ENCODE results near the gene GALNT2.

Gene GALNT2

DNA sequence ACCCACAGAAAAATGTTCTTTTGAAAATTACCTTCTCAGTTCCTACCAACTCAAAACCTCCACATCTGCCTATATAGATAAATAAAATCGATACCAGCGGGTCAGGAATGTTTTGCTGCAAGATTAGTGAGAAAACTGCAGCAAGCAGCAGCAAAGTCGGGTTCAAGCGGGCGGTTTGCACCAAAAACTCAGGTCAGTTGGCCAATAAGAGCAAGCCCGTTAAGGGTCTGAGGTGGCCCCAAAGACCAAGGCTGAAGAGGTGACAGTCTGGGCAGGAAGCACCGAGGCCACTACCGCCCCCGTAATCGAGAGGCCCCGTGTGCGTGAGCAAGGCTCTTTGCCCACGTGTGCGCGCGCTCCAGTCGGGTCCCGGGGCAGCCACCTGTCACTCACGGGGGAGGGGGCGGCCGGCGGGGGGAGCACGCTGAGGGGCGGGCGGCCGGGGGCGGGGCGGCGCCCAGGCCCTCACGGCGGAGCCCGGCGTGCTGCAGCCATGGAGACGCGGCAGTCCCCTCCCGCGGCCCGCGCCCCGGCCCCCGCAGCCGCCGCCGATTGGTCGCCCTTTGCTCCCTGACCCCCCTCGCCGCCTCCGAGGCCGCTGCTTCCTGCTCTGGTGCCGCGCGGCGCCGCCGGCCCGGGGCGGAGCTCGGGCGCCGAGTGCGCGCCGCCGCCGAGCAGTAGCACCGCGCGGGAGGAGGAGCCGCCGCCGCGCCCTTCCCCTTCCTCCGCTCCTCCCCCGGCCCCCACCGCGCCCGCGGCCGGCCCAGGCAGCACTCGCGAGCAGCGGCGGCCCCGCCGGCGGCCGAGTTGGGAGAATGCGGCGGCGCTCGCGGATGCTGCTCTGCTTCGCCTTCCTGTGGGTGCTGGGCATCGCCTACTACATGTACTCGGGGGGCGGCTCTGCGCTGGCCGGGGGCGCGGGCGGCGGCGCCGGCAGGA is at the start of gene GALNT2:
GALNT2 (plus strand) TSS at position 773 of the 939 bp plus-strand sequence; CDS start at position 816, 43 bp downstream.
- peak within 1 kb of the TSS; percentile 82 for H3K4me3 ChIP-seq (ENCODE audit: low read depth, low read length)
- peaks cover 16% of the 10 kb centered on the region for H3K4me1 ChIP-seq (ENCODE audit: control insufficient read depth, insufficient read depth, low read length)
- no peak within 1 kb of the TSS for H3K27ac ChIP-seq (ENCODE audit: low read depth, low read length)
- H3K27me3 ChIP-seq (ENCODE audit: control insufficient read depth, insufficient read depth, low read length) = peaks cover 9% of the 10 kb centered on the region
- peak within 1 kb of the TSS; percentile 72 for H3K9ac ChIP-seq (ENCODE audit: low read length)
- H3K36me3 ChIP-seq (ENCODE audit: control insufficient read depth, insufficient read depth, low read length) = no peaks in the 10 kb centered on the region
- peaks cover 7% of the 10 kb centered on the region for H3K9me3 ChIP-seq (ENCODE audit: control insufficient read depth, insufficient read depth, low read depth, low read length)

DNA sequence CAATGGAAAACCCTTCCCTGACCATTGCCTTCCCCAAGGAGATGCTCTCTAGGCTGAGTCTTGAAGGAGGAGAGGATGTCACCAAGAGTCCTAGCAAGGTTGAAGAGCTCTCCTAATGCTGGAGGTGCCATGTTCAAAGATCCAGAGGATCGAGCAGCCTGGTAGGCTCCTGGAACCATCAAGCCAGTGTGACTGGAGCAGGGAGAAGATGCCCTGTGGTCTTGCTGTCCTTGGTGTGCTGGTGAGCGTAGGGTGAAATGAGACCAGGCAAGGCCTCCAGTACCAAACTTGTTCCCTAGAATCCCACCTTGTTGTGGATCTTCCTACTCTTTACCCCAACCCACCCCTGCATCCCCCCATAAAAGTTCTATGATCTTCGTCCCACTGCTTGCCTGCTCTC is 46.6 kb upstream of the GALNT2 start:
- Histone ChIP-seq H3K4me3 (ENCODE audit: low read depth, low read length) (no peak overlapping the region), H3K9ac (ENCODE audit: low read length) (no peak overlapping the region), H3K36me3 (ENCODE audit: control insufficient read depth, insufficient read depth, low read length) (no peaks in the 10 kb centered on the region), H3K4me1 (ENCODE audit: control insufficient read depth, insufficient read depth, low read length) (peaks cover 10% of the 10 kb centered on the region; the same call in 1 of the 2 replicates), H3K9me3 (ENCODE audit: control insufficient read depth, insufficient read depth, low read depth, low read length) (0 out of 2 replicates have a peak, but pooled peaks cover 3% of the 10 kb centered on the region), H3K27me3 (ENCODE audit: control insufficient read depth, insufficient read depth, low read length) (no peaks in the 10 kb centered on the region), H3K27ac (ENCODE audit: low read depth, low read length) (no peak overlapping the region)

DNA sequence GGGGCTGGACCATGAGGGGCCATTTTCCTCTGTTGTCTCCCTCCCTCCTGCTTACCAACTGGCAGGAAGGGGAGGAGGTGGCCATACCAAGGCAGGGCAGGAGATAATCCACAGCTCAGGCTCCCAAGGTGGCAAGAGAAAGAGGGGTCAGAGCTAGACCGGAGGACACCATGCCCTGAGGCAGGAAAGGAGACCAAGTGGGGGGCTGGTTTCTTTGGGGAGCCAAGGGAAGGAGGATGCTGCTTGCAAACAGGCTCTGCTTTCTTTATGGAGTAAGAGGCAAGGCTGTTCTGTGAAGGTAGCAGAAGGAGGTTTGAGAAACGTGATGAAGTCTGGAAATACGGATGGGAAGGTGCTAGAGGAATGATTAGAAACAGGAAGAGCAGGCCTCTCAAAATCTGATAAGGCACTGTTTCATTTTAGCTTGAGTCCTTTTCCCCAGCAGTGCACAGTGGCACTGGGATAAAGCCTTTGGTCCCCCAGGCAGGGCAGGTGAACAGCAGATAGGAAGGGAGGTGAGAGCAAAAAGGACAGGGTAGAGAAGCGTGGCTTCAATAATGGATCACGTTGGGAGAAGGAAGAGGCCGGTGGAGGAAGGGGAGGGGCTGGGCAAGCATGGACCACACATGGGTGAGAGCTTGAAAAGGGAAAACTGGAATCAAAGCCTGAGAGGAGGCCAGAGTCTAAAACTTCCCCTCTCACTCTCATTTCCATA is 44.2 kb upstream of the GALNT2 start:
- H3K4me1 ChIP-seq (ENCODE audit: control insufficient read depth, insufficient read depth, low read length) = no peaks in the 10 kb centered on the region

DNA sequence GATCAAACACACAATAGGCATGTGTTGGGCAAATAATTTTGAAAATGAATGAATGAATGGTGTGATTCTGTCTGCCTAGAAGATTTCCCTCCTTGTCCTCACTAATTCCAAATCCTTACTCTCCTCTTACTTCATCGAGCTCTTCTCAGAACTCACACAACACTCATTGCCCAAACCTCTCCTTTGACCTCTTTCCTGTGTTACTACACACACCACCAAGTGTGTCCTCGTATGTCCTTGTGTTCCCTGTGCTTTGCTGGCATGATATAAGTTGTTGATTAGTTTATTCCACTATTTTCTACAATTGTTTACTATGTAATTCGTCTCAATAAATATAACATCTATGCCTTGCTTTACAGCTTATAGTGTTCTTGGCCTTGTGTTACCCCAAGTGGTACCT is 41.4 kb upstream of the GALNT2 start:
- peaks cover 8% of the 10 kb centered on the region for H3K4me1 ChIP-seq (ENCODE audit: control insufficient read depth, insufficient read depth, low read length)
- H3K9ac ChIP-seq (ENCODE audit: low read length) = no peak overlapping the region
- H3K36me3 ChIP-seq (ENCODE audit: control insufficient read depth, insufficient read depth, low read length) = no peaks in the 10 kb centered on the region
- no peak overlapping the region for H3K4me3 ChIP-seq (ENCODE audit: low read depth, low read length)
- no peak overlapping the region for H3K27ac ChIP-seq (ENCODE audit: low read depth, low read length)
- no peaks in the 10 kb centered on the region for H3K27me3 ChIP-seq (ENCODE audit: control insufficient read depth, insufficient read depth, low read length)
- H3K9me3 ChIP-seq (ENCODE audit: control insufficient read depth, insufficient read depth, low read depth, low read length) = 0 out of 2 replicates have a peak, but pooled peaks cover 11% of the 10 kb centered on the region

More for the DNA sequence above, 44.2 kb upstream of the GALNT2 start:
- Histone ChIP-seq H3K27ac (ENCODE audit: low read depth, low read length) (no peak overlapping the region), H3K27me3 (ENCODE audit: control insufficient read depth, insufficient read depth, low read length) (no peaks in the 10 kb centered on the region), H3K9me3 (ENCODE audit: control insufficient read depth, insufficient read depth, low read depth, low read length) (0 out of 2 replicates have a peak, but pooled peaks cover 11% of the 10 kb centered on the region), H3K36me3 (ENCODE audit: control insufficient read depth, insufficient read depth, low read length) (no peaks in the 10 kb centered on the region), H3K4me3 (ENCODE audit: low read depth, low read length) (no peak overlapping the region), H3K9ac (ENCODE audit: low read length) (no peak overlapping the region)

DNA sequence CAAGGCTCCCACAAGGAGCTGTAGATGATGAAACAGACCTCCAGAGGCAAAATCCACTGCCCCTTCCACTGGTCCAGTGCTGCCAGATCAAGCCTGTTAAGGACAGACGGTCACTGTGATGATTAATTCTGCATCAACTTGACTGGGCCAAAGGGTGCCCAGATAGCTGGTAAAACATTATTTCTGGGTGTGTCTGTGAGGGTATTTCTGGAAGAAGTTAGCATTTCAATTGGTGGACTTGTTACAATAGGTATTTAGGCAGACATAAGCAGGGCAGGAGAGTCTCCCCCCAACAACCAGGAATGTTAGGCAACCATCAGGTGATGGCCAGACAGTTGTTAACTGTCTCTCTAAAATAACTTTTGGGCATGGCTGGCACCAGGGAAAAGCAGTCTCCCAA is 40.9 kb upstream of the GALNT2 start:
- H3K4me1 ChIP-seq (ENCODE audit: control insufficient read depth, insufficient read depth, low read length) = peaks cover 8% of the 10 kb centered on the region
- no peaks in the 10 kb centered on the region for H3K27me3 ChIP-seq (ENCODE audit: control insufficient read depth, insufficient read depth, low read length)
- no peak overlapping the region for H3K27ac ChIP-seq (ENCODE audit: low read depth, low read length)
- no peak overlapping the region for H3K4me3 ChIP-seq (ENCODE audit: low read depth, low read length)
- H3K9me3 ChIP-seq (ENCODE audit: control insufficient read depth, insufficient read depth, low read depth, low read length) = 0 out of 2 replicates have a peak, but pooled peaks cover 11% of the 10 kb centered on the region
- H3K9ac ChIP-seq (ENCODE audit: low read length) = no peak overlapping the region
- H3K36me3 ChIP-seq (ENCODE audit: control insufficient read depth, insufficient read depth, low read length) = no peaks in the 10 kb centered on the region

DNA sequence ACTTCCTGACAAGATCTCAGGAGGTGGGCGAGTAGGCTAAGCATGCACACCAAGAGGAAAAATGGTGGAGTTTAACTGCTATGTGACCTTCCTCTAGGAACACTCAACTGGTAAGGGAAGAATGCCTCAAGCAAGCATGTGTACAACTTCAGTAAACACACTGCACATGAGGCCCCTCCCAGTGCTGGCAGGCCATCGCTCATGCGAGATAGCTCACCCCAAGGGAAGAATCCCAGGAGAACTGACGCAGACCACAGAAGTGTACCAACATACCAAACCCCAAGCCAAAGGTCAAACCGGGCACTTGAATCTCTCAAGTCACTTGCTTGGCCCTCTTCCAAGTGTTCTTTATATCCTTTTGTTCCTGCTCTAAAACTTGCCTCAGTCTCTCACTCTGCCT is 40.5 kb upstream of the GALNT2 start:
- H3K4me3 ChIP-seq (ENCODE audit: low read depth, low read length) = no peak overlapping the region
- no peaks in the 10 kb centered on the region for H3K27me3 ChIP-seq (ENCODE audit: control insufficient read depth, insufficient read depth, low read length)
- peaks cover 8% of the 10 kb centered on the region for H3K4me1 ChIP-seq (ENCODE audit: control insufficient read depth, insufficient read depth, low read length)
- H3K9me3 ChIP-seq (ENCODE audit: control insufficient read depth, insufficient read depth, low read depth, low read length) = 0 out of 2 replicates have a peak, but pooled peaks cover 11% of the 10 kb centered on the region
- no peak overlapping the region for H3K9ac ChIP-seq (ENCODE audit: low read length)
- H3K27ac ChIP-seq (ENCODE audit: low read depth, low read length) = no peak overlapping the region
- H3K36me3 ChIP-seq (ENCODE audit: control insufficient read depth, insufficient read depth, low read length) = no peaks in the 10 kb centered on the region

DNA sequence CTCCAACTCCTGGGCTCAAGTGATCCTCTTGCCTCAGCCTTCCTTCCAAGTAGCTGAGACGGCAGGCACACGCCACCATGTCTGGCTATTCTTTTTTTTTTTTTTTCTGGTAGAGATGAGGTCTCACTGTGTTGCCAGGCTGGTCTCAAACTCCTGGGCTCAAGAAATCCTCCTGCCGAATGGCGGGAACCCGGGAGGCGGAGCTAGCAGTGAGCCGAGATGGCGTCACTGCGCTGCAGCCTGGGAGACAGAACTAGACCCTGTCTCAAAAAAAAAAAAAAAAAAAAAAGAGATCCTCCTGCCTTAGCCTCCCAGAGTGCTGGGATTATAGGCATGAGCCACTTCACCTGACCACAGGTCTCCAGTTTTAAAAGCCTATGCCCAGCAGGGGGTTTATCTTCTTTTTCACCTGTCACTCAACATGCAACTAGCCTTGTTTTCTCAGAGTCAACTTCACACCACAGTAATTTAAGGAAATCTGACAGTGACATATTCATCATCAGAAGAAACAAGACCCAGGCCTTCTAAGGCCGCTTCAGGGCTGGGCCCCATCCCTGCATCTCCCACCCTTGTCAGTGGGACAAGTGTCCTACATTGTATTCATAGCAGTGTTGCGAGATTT is 38.3 kb upstream of the GALNT2 start:
- Histone ChIP-seq H3K27me3 (ENCODE audit: control insufficient read depth, insufficient read depth, low read length) (no peaks in the 10 kb centered on the region), H3K4me3 (ENCODE audit: low read depth, low read length) (no peak overlapping the region), H3K36me3 (ENCODE audit: control insufficient read depth, insufficient read depth, low read length) (no peaks in the 10 kb centered on the region)

DNA sequence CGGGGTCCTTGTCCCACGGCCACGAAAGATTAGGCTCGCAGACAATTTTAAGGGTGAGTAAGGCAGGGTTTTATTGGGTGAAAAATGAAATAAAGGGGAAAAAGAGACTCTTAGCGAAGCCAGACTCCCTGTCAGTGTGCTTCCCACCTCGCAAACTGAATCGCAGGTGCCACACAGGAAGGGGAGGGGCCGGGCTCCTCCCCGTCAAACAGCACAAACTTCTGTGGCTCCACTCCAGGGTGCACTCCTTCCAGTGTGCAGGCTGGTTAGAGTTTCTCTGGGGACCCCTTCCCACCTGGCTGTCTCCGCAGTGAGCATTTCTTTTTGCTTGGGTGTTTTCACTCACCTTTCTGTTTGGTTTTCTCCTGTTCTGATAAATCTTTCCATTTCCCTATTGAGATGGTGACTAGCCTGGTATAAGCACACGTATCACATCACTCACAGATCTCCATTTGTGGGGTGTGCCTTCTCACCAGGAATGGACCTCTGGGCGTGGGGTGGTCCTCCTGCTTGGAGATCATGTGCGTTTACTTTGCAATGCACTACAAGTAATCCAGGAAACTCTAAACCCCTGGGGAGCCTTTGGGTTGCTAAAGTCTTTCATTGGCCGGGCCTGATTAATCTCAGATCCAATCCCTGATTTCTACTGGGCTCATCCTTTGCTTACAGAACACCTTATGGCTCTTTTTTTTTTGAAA is 37.6 kb upstream of the GALNT2 start:
- peaks cover 8% of the 10 kb centered on the region for H3K4me1 ChIP-seq (ENCODE audit: control insufficient read depth, insufficient read depth, low read length)
- no peaks in the 10 kb centered on the region for H3K36me3 ChIP-seq (ENCODE audit: control insufficient read depth, insufficient read depth, low read length)
- no peak overlapping the region for H3K4me3 ChIP-seq (ENCODE audit: low read depth, low read length)
- 0 out of 2 replicates have a peak, but pooled peaks cover 11% of the 10 kb centered on the region for H3K9me3 ChIP-seq (ENCODE audit: control insufficient read depth, insufficient read depth, low read depth, low read length)
- H3K27me3 ChIP-seq (ENCODE audit: control insufficient read depth, insufficient read depth, low read length) = no peaks in the 10 kb centered on the region
- H3K9ac ChIP-seq (ENCODE audit: low read length) = no peak overlapping the region
- H3K27ac ChIP-seq (ENCODE audit: low read depth, low read length) = no peak overlapping the region

More for the DNA sequence above, 38.3 kb upstream of the GALNT2 start:
- H3K9ac ChIP-seq (ENCODE audit: low read length) = no peak overlapping the region
- H3K9me3 ChIP-seq (ENCODE audit: control insufficient read depth, insufficient read depth, low read depth, low read length) = 0 out of 2 replicates have a peak, but pooled peaks cover 11% of the 10 kb centered on the region
- H3K27ac ChIP-seq (ENCODE audit: low read depth, low read length) = no peak overlapping the region
- H3K4me1 ChIP-seq (ENCODE audit: control insufficient read depth, insufficient read depth, low read length) = peaks cover 8% of the 10 kb centered on the region

DNA sequence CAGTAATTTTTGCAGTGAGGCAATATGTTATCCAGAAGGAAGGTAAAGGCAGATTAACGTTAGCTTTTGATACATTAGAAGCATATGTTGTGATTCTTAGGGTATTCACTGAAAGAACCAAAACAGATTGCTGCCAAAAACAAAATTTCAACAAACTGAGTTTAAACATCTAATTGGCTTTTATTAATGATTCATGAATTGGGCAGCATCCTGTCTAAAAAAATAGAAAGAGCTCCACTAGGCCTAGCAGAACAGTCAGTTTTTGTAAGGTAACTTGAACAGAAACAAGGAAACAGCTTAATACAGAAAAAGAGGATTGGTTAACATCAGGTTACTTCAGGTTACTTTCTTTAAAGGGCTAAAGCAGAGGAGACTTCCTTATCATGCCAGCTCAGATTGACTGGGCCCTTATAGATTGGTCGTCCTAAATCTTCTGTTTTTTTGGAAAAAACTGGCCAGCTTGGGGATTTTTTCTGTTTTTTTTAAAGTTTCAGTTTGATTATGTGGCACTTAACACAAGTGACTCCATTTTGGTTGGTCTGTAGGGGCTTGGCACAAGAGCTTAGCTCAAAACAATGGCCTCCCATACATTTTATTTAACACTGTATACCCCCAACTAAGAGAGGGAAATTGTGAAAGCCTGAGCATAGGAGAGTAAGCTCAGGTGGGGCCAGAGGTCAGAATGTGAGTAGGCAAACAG is 36.8 kb upstream of the GALNT2 start:
- H3K36me3 ChIP-seq (ENCODE audit: control insufficient read depth, insufficient read depth, low read length) = no peaks in the 10 kb centered on the region
- no peak overlapping the region for H3K4me3 ChIP-seq (ENCODE audit: low read depth, low read length)
- H3K9me3 ChIP-seq (ENCODE audit: control insufficient read depth, insufficient read depth, low read depth, low read length) = 0 out of 2 replicates have a peak, but pooled peaks cover 8% of the 10 kb centered on the region
- H3K4me1 ChIP-seq (ENCODE audit: control insufficient read depth, insufficient read depth, low read length) = peaks cover 8% of the 10 kb centered on the region
- no peaks in the 10 kb centered on the region for H3K27me3 ChIP-seq (ENCODE audit: control insufficient read depth, insufficient read depth, low read length)
- no peak overlapping the region for H3K27ac ChIP-seq (ENCODE audit: low read depth, low read length)
- no peak overlapping the region for H3K9ac ChIP-seq (ENCODE audit: low read length)

DNA sequence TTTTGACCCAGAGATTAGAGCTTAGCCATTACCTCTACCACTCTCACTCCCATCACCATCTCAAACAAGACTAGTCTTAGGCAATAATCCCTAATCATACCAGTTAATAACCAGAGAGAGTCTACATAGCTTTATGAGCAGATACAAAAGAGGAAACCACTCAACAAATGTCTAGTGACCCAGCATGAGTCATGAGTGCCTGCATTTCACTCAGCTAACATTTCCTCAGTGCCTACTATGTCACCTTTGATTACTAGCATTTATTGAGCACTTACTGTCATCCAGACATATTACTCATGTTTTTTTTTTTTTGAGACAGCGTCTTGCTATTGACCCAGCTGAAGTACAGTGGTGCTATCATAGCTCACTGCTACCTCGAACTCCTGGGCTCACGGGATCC is 35.9 kb upstream of the GALNT2 start:
- Histone ChIP-seq H3K4me1 (ENCODE audit: control insufficient read depth, insufficient read depth, low read length) (peaks cover 8% of the 10 kb centered on the region), H3K9ac (ENCODE audit: low read length) (no peak overlapping the region), H3K36me3 (ENCODE audit: control insufficient read depth, insufficient read depth, low read length) (no peaks in the 10 kb centered on the region), H3K4me3 (ENCODE audit: low read depth, low read length) (no peak overlapping the region), H3K9me3 (ENCODE audit: control insufficient read depth, insufficient read depth, low read depth, low read length) (peaks cover 7% of the 10 kb centered on the region; the same call in 1 of the 2 replicates), H3K27ac (ENCODE audit: low read depth, low read length) (no peak overlapping the region), H3K27me3 (ENCODE audit: control insufficient read depth, insufficient read depth, low read length) (no peaks in the 10 kb centered on the region)
